ENCODE measurements around the gene TSSK2.

Gene TSSK2

DNA sequence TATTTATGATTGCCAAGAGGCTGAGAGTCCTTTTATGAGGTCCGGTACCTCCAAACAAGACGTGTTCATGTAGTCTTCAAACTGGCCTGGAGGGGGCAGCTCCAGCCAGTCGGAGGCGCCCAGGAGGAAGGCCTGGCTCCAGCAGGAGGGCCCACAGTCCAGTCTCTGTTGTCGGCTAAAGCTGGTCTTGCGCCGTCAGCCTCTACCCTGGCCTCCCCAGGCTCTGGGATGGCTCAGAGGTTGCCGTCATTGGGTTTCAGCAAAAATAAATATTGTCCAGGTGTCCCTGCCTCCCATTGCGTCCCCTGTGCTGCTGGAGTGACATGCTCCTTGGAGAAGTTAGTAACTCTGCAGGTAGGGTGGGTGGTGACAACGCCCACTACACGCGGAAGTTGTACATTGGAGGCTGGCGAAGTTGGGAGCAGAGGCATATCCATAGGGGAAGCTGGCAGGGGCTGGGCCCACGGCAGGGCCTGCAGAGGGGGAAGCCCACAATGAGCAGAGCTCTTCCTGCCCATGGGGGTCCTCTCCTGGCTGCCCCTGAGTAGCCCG lies 48.5 kb downstream of the TSSK2 start:
- DNase-seq (ENCODE audit: extremely low read depth in 1 of 2, low read depth in 1 of 2) = no peak

DNA sequence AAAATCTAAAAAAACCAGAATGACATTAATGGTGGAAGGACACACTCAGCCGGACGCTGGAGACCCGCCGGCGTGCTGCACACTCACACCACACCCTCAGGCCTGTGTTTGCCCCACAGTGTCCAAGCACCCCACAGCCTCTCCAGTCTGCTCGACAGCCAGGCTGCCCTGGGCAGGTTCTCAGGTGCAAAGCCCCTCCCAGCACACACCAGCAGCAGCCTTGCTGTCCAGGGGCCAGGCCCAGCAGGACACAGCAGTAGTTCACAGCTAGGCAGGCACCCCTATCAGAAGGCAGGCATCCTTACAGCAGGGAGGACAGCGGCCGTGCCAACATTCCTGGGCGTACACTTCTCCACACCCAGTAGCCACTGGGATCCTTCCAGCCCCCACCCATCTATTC lies 49.1 kb downstream of the TSSK2 start:
- no peak for DNase-seq (ENCODE audit: extremely low read depth in 1 of 2, low read depth in 1 of 2)

DNA sequence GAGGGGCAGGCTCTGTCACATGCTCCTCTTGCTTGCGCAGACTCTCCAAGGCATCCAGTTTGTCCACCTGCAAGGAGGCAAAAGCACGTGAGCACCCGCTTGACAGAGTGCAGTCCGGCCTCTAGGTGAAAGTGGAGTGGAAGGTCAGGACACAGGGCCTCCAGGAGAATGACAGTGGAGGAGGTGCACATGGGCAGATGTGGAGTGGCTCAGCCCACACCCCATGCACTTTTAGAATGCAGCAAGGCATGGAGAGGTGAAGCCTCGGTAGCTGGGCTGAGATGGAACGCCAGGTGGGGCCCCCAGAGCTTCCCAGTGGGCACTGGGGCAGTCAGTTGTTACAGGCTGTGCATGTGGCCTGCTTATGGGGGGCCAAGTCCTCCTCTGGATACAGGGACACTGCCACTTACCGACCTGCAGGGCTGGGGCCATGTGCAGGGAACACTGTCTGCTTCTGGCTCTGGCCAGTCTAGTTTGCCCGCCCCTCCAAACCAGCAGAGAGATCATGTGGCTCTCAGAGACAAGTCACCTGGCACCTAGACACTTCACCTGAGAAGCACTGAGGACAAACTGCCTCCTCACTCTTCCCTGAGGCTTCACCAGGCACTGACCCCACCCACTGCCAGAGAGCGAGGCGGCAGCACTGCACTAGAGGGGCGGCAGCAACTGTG lies 49.8 kb downstream of the TSSK2 start:
- DNase-seq (ENCODE audit: extremely low read depth in 1 of 2, low read depth in 1 of 2) = no peak

DNA sequence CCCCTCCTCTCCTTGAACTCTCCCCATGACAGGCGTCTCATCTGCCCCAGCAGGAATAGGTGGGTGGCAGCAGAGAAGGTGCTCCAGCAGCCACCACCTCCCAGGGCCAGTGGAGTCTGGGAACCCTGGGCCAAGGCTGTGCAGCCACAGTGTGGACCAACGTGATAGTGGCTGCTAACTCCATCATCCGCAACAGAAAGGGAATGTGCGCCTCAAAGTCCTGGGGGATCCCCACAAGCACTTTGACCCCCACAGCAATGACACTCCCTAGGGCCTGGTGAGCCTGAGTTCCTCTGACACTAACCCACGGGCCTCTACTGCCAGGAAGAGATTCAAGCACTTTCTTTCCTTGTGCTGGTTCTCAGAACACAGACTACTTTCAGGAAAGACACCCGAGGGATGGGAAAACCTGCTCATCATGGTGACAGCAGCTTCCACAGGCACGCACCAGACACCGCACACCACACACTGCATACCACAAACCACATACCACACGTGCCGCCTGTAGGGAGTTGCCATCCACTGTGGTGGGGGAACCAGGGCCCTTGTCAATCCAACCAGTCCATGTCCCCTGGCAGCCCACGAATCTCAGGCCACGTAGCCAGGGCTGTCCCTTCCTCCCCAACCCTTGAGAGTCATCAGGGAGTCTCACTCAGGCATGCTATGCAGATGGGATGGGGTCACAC lies 50.8 kb downstream of the TSSK2 start:
- no peak for DNase-seq (ENCODE audit: extremely low read depth in 1 of 2, low read depth in 1 of 2)

Data from activated CD8-positive, alpha-beta memory T cell treated with anti-CD3 and anti-CD28 coated beads for 1 hour (primary cell).